ENCODE results near the gene C1QTNF2.

Gene C1QTNF2

DNA sequence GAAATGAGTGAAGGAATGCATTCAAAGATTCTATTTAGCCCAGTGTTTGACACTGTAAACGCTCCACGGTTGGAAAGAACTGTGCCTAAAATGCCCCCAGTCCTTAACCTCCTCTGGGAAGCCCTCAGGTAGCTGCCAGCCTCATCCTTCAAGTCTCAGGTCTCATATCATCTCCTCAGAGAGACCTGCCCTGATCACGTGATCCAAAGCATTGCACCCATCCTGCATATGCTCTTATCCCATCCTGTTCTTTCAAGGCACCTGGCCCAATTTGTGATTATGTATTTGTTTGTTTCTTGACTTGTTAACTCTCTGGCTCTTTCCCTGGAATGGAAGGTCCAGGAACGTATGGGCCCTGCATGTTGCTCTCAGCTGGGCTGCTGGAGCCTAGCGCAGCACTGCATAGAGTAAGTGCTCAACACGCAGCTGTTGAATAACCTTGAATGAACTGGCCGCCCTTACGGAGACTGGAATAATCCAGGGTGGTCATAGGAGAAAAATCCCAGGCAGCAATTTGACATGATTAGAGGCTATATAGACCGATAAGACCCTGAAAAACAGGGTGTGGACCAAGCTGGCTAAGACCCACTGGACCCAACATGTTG is 8.7 kb downstream of the C1QTNF2 start:
- TF ChIP-seq YY1 (IDR thresholded peaks at IDR 0.05; ENCODE audit: insufficient read depth, insufficient read length) (no peak), SUZ12 (IDR thresholded peaks at IDR 0.05; ENCODE audit: extremely low read depth, insufficient read depth, insufficient read length) (no peak), ZNF274 (IDR thresholded peaks at IDR 0.05; ENCODE audit: low read depth, low read length) (no peak)
- no peaks in the 10 kb centered on the region for H3K27me3 ChIP-seq (ENCODE audit: insufficient read depth, insufficient read length)
- H3K4me3 ChIP-seq (ENCODE audit: insufficient read length, low read depth): no peak overlapping the region
- DNase-seq (ENCODE audit: low read depth, low spot score): no peak
- H3K36me3 ChIP-seq (ENCODE audit: insufficient read depth, insufficient read length, low read length): no peaks in the 10 kb centered on the region
- no peak overlapping the region for H3K9ac ChIP-seq (ENCODE audit: insufficient read length, low read depth)
- H3K9me3 ChIP-seq (ENCODE audit: insufficient read depth, low read length): no peaks in the 10 kb centered on the region
- H3K4me1 ChIP-seq (ENCODE audit: insufficient read depth, insufficient read length): peaks cover 3% of the 10 kb centered on the region

GRCh38 chr5:160360310-160360709 is 10.1 kb downstream of the C1QTNF2 start:
- Histone ChIP-seq H3K9me3 (ENCODE audit: insufficient read depth, low read length) (no peaks in the 10 kb centered on the region), H3K4me3 (ENCODE audit: insufficient read length, low read depth) (no peak overlapping the region), H3K36me3 (ENCODE audit: insufficient read depth, insufficient read length, low read length) (no peaks in the 10 kb centered on the region), H3K27me3 (ENCODE audit: insufficient read depth, insufficient read length) (no peaks in the 10 kb centered on the region), H3K4me1 (ENCODE audit: insufficient read depth, insufficient read length) (peaks cover 5% of the 10 kb centered on the region), H3K9ac (ENCODE audit: insufficient read length, low read depth) (no peak overlapping the region)
- DNase-seq (ENCODE audit: low read depth, low spot score): no peak
- TF ChIP-seq YY1 (IDR thresholded peaks at IDR 0.05; ENCODE audit: insufficient read depth, insufficient read length): no peak
- TF ChIP-seq SUZ12 (IDR thresholded peaks at IDR 0.05; ENCODE audit: extremely low read depth, insufficient read depth, insufficient read length): no peak
- no peak for TF ChIP-seq ZNF274 (IDR thresholded peaks at IDR 0.05; ENCODE audit: low read depth, low read length)

- no peaks in the 10 kb centered on the region for H3K36me3 ChIP-seq (ENCODE audit: insufficient read depth, insufficient read length, low read length)
- TF ChIP-seq SUZ12 (IDR thresholded peaks at IDR 0.05; ENCODE audit: extremely low read depth, insufficient read depth, insufficient read length) (no peak), YY1 (IDR thresholded peaks at IDR 0.05; ENCODE audit: insufficient read depth, insufficient read length) (no peak), ZNF274 (IDR thresholded peaks at IDR 0.05; ENCODE audit: low read depth, low read length) (no peak)
- peak overlapping the region; percentile 50 for H3K9ac ChIP-seq (ENCODE audit: insufficient read length, low read depth)
- H3K4me1 ChIP-seq (ENCODE audit: insufficient read depth, insufficient read length): peaks cover 5% of the 10 kb centered on the region
- H3K9me3 ChIP-seq (ENCODE audit: insufficient read depth, low read length): no peaks in the 10 kb centered on the region
- H3K4me3 ChIP-seq (ENCODE audit: insufficient read length, low read depth): no peak overlapping the region
- no peaks in the 10 kb centered on the region for H3K27me3 ChIP-seq (ENCODE audit: insufficient read depth, insufficient read length)
- DNase-seq (ENCODE audit: low read depth, low spot score): no peak
These were observed 10.6 kb downstream of the C1QTNF2 start for GRCh38 chr5:160359816-160360215.

- TF ChIP-seq ZNF274 (IDR thresholded peaks at IDR 0.05; ENCODE audit: low read depth, low read length) (no peak), SUZ12 (IDR thresholded peaks at IDR 0.05; ENCODE audit: extremely low read depth, insufficient read depth, insufficient read length) (no peak), YY1 (IDR thresholded peaks at IDR 0.05; ENCODE audit: insufficient read depth, insufficient read length) (no peak)
- Histone ChIP-seq H3K4me3 (ENCODE audit: insufficient read length, low read depth) (no peak overlapping the region), H3K36me3 (ENCODE audit: insufficient read depth, insufficient read length, low read length) (no peaks in the 10 kb centered on the region), H3K9ac (ENCODE audit: insufficient read length, low read depth) (peak overlapping the region; percentile 50), H3K27me3 (ENCODE audit: insufficient read depth, insufficient read length) (no peaks in the 10 kb centered on the region), H3K9me3 (ENCODE audit: insufficient read depth, low read length) (no peaks in the 10 kb centered on the region), H3K4me1 (ENCODE audit: insufficient read depth, insufficient read length) (peaks cover 5% of the 10 kb centered on the region)
- no peak for DNase-seq (ENCODE audit: low read depth, low spot score)
These were observed 11.2 kb downstream of the C1QTNF2 start for GRCh38 chr5:160359242-160359641.

DNA sequence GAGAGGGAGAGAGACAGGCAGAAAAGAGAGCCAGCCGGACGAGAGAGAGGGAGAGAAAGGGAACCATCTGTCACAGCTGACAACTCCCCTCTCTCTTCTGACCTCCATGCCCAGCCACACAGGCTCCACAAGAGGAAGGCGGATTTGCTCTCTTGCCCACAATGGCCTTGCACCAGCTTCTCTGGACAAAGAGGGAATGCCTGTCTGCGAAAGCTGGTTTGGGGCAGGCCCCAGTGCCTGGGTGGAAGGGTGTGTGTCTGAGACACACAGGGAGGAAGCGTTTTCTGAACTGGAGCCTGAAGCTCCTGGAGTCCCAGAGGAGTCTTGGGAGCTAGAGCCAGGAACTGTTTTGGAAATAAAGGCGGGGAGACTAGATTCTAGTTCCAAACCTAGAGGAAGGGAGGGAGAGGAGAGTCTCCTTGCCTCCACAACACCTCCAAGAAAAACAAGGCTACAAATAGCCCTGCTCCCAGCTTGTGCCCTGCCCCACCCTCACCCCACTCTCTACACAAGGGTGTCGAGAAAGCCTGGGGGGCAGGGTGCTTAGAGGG is 12.5 kb downstream of the C1QTNF2 start:
- no peak overlapping the region for H3K4me3 ChIP-seq (ENCODE audit: insufficient read length, low read depth)
- TF ChIP-seq SUZ12 (IDR thresholded peaks at IDR 0.05; ENCODE audit: extremely low read depth, insufficient read depth, insufficient read length) (no peak), ZNF274 (IDR thresholded peaks at IDR 0.05; ENCODE audit: low read depth, low read length) (no peak)
- no peak for DNase-seq (ENCODE audit: low read depth, low spot score)
- peak overlapping the region; percentile 50 for H3K9ac ChIP-seq (ENCODE audit: insufficient read length, low read depth)
- no peaks in the 10 kb centered on the region for H3K27me3 ChIP-seq (ENCODE audit: insufficient read depth, insufficient read length)
- no peaks in the 10 kb centered on the region for H3K36me3 ChIP-seq (ENCODE audit: insufficient read depth, insufficient read length, low read length)
- H3K9me3 ChIP-seq (ENCODE audit: insufficient read depth, low read length): no peaks in the 10 kb centered on the region
- peaks cover 5% of the 10 kb centered on the region for H3K4me1 ChIP-seq (ENCODE audit: insufficient read depth, insufficient read length)

DNA sequence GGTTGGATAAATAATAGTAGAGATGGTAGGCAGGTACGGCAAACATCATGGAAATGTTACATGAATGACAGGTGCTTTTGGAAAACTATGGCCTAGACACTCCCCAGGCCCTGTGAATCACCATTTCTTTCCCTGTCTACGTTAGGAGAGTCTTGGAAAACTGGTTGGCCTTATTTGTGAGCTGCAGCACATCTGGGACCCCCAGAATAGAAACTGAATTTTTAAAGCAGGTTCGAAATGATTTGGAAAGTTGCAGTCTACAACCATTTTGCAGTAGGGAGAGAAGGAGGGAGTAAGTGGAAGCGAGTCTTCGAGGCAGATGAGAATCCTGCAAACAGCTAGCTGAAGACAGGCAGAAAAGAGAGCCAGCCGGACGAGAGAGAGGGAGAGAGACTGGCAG is 13.0 kb downstream of the C1QTNF2 start:
- DNase-seq (ENCODE audit: low read depth, low spot score): no peak
- TF ChIP-seq YY1 (IDR thresholded peaks at IDR 0.05; ENCODE audit: insufficient read depth, insufficient read length) (no peak), SUZ12 (IDR thresholded peaks at IDR 0.05; ENCODE audit: extremely low read depth, insufficient read depth, insufficient read length) (no peak), ZNF274 (IDR thresholded peaks at IDR 0.05; ENCODE audit: low read depth, low read length) (no peak)
- no peak overlapping the region for H3K4me3 ChIP-seq (ENCODE audit: insufficient read length, low read depth)
- no peaks in the 10 kb centered on the region for H3K36me3 ChIP-seq (ENCODE audit: insufficient read depth, insufficient read length, low read length)
- H3K4me1 ChIP-seq (ENCODE audit: insufficient read depth, insufficient read length): peaks cover 5% of the 10 kb centered on the region
- H3K27me3 ChIP-seq (ENCODE audit: insufficient read depth, insufficient read length): no peaks in the 10 kb centered on the region
- no peaks in the 10 kb centered on the region for H3K9me3 ChIP-seq (ENCODE audit: insufficient read depth, low read length)
- H3K9ac ChIP-seq (ENCODE audit: insufficient read length, low read depth): no peak overlapping the region

GRCh38 chr5:160356550-160357347 is 13.7 kb downstream of the C1QTNF2 start:
- no peaks in the 10 kb centered on the region for H3K36me3 ChIP-seq (ENCODE audit: insufficient read depth, insufficient read length, low read length)
- TF ChIP-seq ZNF274 (IDR thresholded peaks at IDR 0.05; ENCODE audit: low read depth, low read length) (no peak), SUZ12 (IDR thresholded peaks at IDR 0.05; ENCODE audit: extremely low read depth, insufficient read depth, insufficient read length) (no peak), YY1 (IDR thresholded peaks at IDR 0.05; ENCODE audit: insufficient read depth, insufficient read length) (no peak)
- H3K9me3 ChIP-seq (ENCODE audit: insufficient read depth, low read length): no peaks in the 10 kb centered on the region
- DNase-seq (ENCODE audit: low read depth, low spot score): no peak
- H3K9ac ChIP-seq (ENCODE audit: insufficient read length, low read depth): no peak overlapping the region
- no peak overlapping the region for H3K4me3 ChIP-seq (ENCODE audit: insufficient read length, low read depth)
- H3K4me1 ChIP-seq (ENCODE audit: insufficient read depth, insufficient read length): peaks cover 5% of the 10 kb centered on the region
- H3K27me3 ChIP-seq (ENCODE audit: insufficient read depth, insufficient read length): no peaks in the 10 kb centered on the region
